GM21423 (cell line): ENCODE results near the gene OR52M1.

Source experiments
- ATAC-seq: cut with Tn5 transposase; IDR thresholded peaks from one replicate; pipeline ENCODE4 v1.9.1; 2021; ENCODE audit warnings: mild to moderate bottlenecking, moderate library complexity; ENCODE audit not compliant: unreplicated experiment

The OR52M1 gene

GRCh38 chr11:4565371-4565770 lies 20.4 kb downstream of the OR52M1 start:
- ATAC-seq, result no peak

- ATAC-seq, result no peak
Measured at GRCh38 chr11:4569075-4569474, 24.1 kb downstream of the OR52M1 start.

DNA sequence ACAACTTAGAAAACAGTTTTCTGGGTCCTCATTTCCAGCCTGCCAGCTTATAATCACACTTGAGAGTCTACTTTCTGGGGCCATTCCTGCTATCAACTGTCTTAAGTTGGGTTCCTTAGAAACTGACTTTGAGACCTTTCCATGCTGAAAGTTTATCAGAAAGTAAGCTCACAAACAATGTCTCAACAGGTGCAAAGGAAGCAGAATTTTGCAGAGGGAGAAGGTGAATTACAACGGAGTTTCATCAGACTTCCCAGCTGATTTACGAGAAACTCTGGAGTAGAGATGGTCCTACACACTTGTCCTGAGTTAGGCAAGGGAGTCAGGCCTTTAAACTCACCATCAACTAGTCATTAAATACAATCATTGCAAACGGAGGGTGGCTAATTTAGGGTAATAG lies 31.9 kb downstream of the OR52M1 start:
- no peak for ATAC-seq

DNA sequence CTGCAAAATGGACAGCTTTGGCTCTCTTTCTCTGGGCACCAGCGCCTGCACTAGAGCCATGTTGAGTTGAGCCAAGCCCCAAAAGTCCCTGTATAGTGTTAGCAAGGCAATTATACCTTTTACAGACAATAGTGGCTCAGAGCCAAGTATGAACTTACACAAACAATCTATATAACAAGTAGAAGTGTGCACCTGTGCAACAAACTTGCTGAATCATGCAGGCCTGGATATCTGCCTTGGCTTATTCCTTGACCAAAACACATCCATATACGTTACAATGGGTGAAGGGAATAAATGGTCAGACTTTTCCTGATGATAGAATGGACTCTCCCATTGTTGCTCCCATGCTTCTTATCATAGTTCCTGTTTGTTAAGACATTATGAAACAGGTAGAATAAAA lies 32.8 kb downstream of the OR52M1 start:
- no peak for ATAC-seq

- no peak for ATAC-seq
Measured at GRCh38 chr11:4578624-4579023, 33.6 kb downstream of the OR52M1 start.

DNA sequence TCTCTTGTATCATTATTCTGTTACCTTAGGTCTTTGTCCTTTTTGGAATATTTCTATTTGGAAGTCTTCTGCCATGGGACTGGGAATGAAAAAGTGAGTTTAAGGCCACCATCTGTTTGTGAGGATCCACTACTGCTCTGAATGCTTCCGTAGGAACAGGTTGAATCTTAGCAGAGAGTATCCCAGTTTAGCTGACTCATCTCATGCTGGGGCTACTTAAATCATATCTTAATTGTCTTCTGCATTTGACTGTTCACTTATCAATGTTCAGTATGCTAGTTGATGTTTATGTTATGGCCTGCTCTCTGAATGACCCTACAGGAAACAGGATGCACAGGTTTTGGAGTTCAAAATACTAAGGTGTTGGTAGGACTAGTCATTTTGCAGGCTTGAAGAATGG lies 35.1 kb downstream of the OR52M1 start:
- ATAC-seq, result no peak

DNA sequence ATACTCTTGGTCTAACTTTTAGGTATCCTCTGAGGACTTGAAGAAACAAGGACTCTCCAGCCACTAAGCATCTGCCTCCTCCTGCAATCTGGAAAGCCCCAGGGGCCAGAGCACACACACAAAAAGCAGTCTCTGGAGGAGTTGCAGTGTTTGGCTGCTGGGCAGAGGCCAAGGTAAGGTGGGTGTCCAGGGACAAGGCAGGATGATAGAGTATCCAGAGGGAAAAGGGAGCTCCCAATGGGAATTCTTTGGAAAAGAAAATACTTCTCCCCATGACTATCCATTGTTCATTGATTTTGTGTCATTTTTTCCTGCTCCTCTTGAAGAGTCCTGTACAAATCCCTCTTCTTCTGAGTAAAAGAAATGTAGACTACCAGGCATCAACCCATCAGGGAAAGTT lies 36.5 kb downstream of the OR52M1 start, which contains the start of gene OR52I2:
Gene OR52I2 (plus strand): TSS at position 301 of the 400 bp plus-strand sequence.
- ATAC-seq, result no peak

GRCh38 chr11:4589017-4589416 lies 44.0 kb downstream of the OR52M1 start:
- ATAC-seq, result no peak

GRCh38 chr11:4593739-4594138 lies 48.7 kb downstream of the OR52M1 start, which contains the start of gene OR52I1:
Gene OR52I1 (plus strand): TSS chr11:4594039. CDS start chr11:4594039, 0 bp downstream.
- ATAC-seq, result no peak
